HCT116 (cell line): ENCODE results near the gene SH2D1B. TPM values are rescaled to one million over a fixed set of nuclear protein-coding genes. Genes with fewer than 3 reads are reported as not detected.
"Not testable (repeated sequence)": the region's sequence is repeated elsewhere in the genome, so short reads cannot be mapped to it uniquely, and the experiment has no call there.

ENCODE experiments used
- ATAC-seq: fragments of 200-7000 bp; cut with Tn5 transposase; 2 replicates; pipeline ENCODE4 v1.9.1; 2020; ENCODE audit warnings: mild to moderate bottlenecking, moderate library complexity
- BruUV-seq: library from RNA; stranded (reverse); fragments of 400-500 nt; replicated peaks from 2 replicates; lab custom pipeline; 2021; lab: Mats Ljungman, UMichigan
- CTCF ChIA-PET: fragments of 300-600 bp; sonication (Branson Sonifier 250); formaldehyde crosslinking; loops from one replicate; lab custom pipeline; 2021; ENCODE audit warnings: antibody characterized with exemption; lab: Charles Lee
- POLR2A ChIA-PET: fragments of 300-600, 350-600 bp; sonication (Branson Sonifier 250); formaldehyde crosslinking; loops from one replicate; lab custom pipeline; 2021; ENCODE audit warnings: antibody characterized with exemption; lab: Charles Lee
- RAD21 ChIA-PET, 2 experiments: fragments of 300-600 bp; sonication (Branson Sonifier 250); formaldehyde crosslinking; loops; one replicate each; lab custom pipeline; 2023; ENCODE audit warnings: low total read pairs in 2 of 2; ENCODE audit not compliant: uncharacterized antibody in 2 of 2, unreplicated experiment in 2 of 2, low non-redundant PET in 1 of 2; lab: Charles Lee
- DNase-seq: peaks from one replicate; pipeline ENCODE4 v3.0.0-alpha.2; 2010; ENCODE audit warnings: low read depth, low spot score
- H2AFZ ChIP-seq: fragments of 200-600 bp; shearing (Covaris generic), sonication (generic); 2 replicates; pipeline ENCODE4 v1.6.1; 2017; ENCODE audit warnings: low read depth, mixed run types, mixed read lengths, antibody characterized with exemption, low read length; ENCODE audit not compliant: poor library complexity, severe bottlenecking
- H3K27ac ChIP-seq: 2 replicates; pipeline ENCODE4 v1.5.1; 2012; ENCODE audit warnings: low read depth, low read length
- H3K27me3 ChIP-seq: fragments of 200-600 bp; sonication (generic); 2 replicates; pipeline ENCODE4 v1.6.1; 2016; ENCODE audit warnings: mixed run types, low read length, mixed read lengths; ENCODE audit not compliant: insufficient read depth
- H3K36me3 ChIP-seq, 2 experiments: fragments of 200-500 bp in 1 of 2; fragments of 200-600 bp in 1 of 2; sonication (Bioruptor generic) in 1 of 2; sonication (generic) in 1 of 2; 2 replicates each; pipeline versions ENCODE4 v1.5.1 to v1.6.1; 2014 to 2016; ENCODE audit warnings: low read length in 2 of 2, inconsistent platforms in 1 of 2, mixed read lengths in 1 of 2, mixed run types in 1 of 2; ENCODE audit not compliant: insufficient read depth in 2 of 2, control insufficient read depth in 1 of 2
- H3K4me1 ChIP-seq, 2 experiments: fragments of 200-600 bp in 1 of 2; sonication (generic) in 1 of 2; 2 replicates each; pipeline versions ENCODE4 v1.5.1 to v1.6.1; 2012 to 2017; ENCODE audit warnings: low read length in 2 of 2, inconsistent platforms in 1 of 2, mild to moderate bottlenecking in 1 of 2, mixed read lengths in 1 of 2, mixed run types in 1 of 2, moderate library complexity in 1 of 2; ENCODE audit not compliant: insufficient read depth in 2 of 2, control insufficient read depth in 1 of 2
- H3K4me2 ChIP-seq: fragments of 200-600 bp; sonication (generic); 2 replicates; pipeline ENCODE4 v1.6.1; 2017; ENCODE audit warnings: mixed run types, low read length, mixed read lengths
- H3K4me3 ChIP-seq, 2 experiments: fragments of 200-600 bp in 1 of 2; sonication (generic) in 1 of 2; replicated peaks in 1 of 2; 2 replicates each; pipeline ENCODE4 v1.5.1; 2011 to 2016; ENCODE audit warnings: low read length in 2 of 2, control low read depth in 1 of 2, low read depth in 1 of 2, mild to moderate bottlenecking in 1 of 2, mixed read lengths in 1 of 2, mixed run types in 1 of 2
- H3K79me2 ChIP-seq: fragments of 200-600 bp; sonication (generic); 2 replicates; pipeline ENCODE4 v1.6.1; 2017; ENCODE audit warnings: mild to moderate bottlenecking, mixed run types, low read length, moderate library complexity, mixed read lengths; ENCODE audit not compliant: insufficient read depth
- H3K9ac ChIP-seq: fragments of 200-600 bp; sonication (generic); 2 replicates; pipeline ENCODE4 v1.6.1; 2016; ENCODE audit warnings: low read length, mixed read lengths
- H3K9me2 ChIP-seq: fragments of 200-600 bp; sonication (generic), shearing (Covaris generic); 2 replicates; pipeline ENCODE4 v1.6.1; 2017; ENCODE audit warnings: mixed run types, mild to moderate bottlenecking, moderate library complexity; ENCODE audit not compliant: insufficient read depth
- H3K9me3 ChIP-seq, 2 experiments: fragments of 200-500 bp in 1 of 2; fragments of 200-600 bp in 1 of 2; sonication (Bioruptor generic) in 1 of 2; sonication (generic) in 1 of 2; 2 replicates each; pipeline ENCODE4 v1.6.1; 2014 to 2017; ENCODE audit warnings: low read length in 2 of 2, mixed read lengths in 2 of 2, inconsistent platforms in 1 of 2, low read depth in 1 of 2, mild to moderate bottlenecking in 1 of 2, mixed run types in 1 of 2, moderate library complexity in 1 of 2; ENCODE audit not compliant: control insufficient read depth in 1 of 2, insufficient read depth in 1 of 2
- H4K20me1 ChIP-seq: fragments of 200-600 bp; sonication (generic), shearing (Covaris generic); 2 replicates; pipeline ENCODE4 v1.6.1; 2017; ENCODE audit warnings: mixed run types, mild to moderate bottlenecking, moderate library complexity; ENCODE audit not compliant: insufficient read depth
- ATF3 ChIP-seq: IDR thresholded peaks from 2 replicates; pipeline ENCODE4 v1.6.1; 2012
- CBX3 ChIP-seq: IDR thresholded peaks from 2 replicates; pipeline ENCODE4 v1.6.1; 2012; ENCODE audit warnings: low read depth
- CEBPB ChIP-seq: IDR thresholded peaks from 2 replicates; pipeline ENCODE4 v1.6.1; 2012; ENCODE audit warnings: low read depth
- CTCF ChIP-seq, 3 experiments: fragments of 200-600 bp in 1 of 3; sonication (generic) in 1 of 3; IDR thresholded peaks in 2 of 3; conservative IDR thresholded peaks in 1 of 3; 2 replicates each; pipeline ENCODE4 v1.5.1; 2012 to 2017; ENCODE audit warnings: low read depth in 2 of 3, low read length in 2 of 3, antibody characterized with exemption in 1 of 3, borderline replicate concordance in 1 of 3, control low read depth in 1 of 3, mild to moderate bottlenecking in 1 of 3, mixed read lengths in 1 of 3, mixed run types in 1 of 3, moderate library complexity in 1 of 3; ENCODE audit not compliant: insufficient read depth in 1 of 3
- EGR1 ChIP-seq: IDR thresholded peaks from 2 replicates; pipeline ENCODE4 v1.6.1; 2012; ENCODE audit warnings: low read depth
- EZH2 ChIP-seq: fragments of 200-600 bp; sonication (generic); IDR thresholded peaks from 2 replicates; pipeline ENCODE4 v1.6.1; 2017; ENCODE audit warnings: antibody characterized with exemption, mixed run types
- JUND ChIP-seq: IDR thresholded peaks from 2 replicates; pipeline ENCODE4 v1.6.1; 2012
- POLR2A ChIP-seq: IDR thresholded peaks from 2 replicates; pipeline ENCODE4 v1.7.0; 2011; ENCODE audit warnings: borderline replicate concordance; ENCODE audit not compliant: insufficient read depth, insufficient read length; ENCODE audit errors: extremely low read depth
- RAD21 ChIP-seq: IDR thresholded peaks from 2 replicates; pipeline ENCODE4 v1.6.1; 2012; ENCODE audit warnings: low read depth, mild to moderate bottlenecking
- REST ChIP-seq: IDR thresholded peaks from 2 replicates; pipeline ENCODE4 v1.6.1; 2012; ENCODE audit warnings: low read depth
- SIN3A ChIP-seq: IDR thresholded peaks from 2 replicates; pipeline ENCODE4 v1.6.1; 2012; ENCODE audit warnings: low read depth
- SP1 ChIP-seq: IDR thresholded peaks from 2 replicates; pipeline ENCODE4 v1.6.1; 2012; ENCODE audit warnings: low read depth
- SRF ChIP-seq: IDR thresholded peaks from 2 replicates; pipeline ENCODE4 v1.6.1; 2012; ENCODE audit warnings: low read depth
- TCF7L2 ChIP-seq: IDR thresholded peaks from 2 replicates; pipeline ENCODE4 v1.7.0; 2011; ENCODE audit warnings: borderline replicate concordance, inconsistent platforms; ENCODE audit not compliant: insufficient read depth, insufficient read length; ENCODE audit errors: extremely low read depth
- ZBTB33 ChIP-seq: IDR thresholded peaks from 2 replicates; pipeline ENCODE4 v1.6.1; 2011; ENCODE audit warnings: mild to moderate bottlenecking, low read length, moderate library complexity; ENCODE audit not compliant: insufficient replicate concordance; ENCODE audit errors: extremely low read depth
- ZFX ChIP-seq: fragments of 450-650 bp; IDR thresholded peaks from 2 replicates; pipeline ENCODE4 v1.6.1; 2017
- intact Hi-C: fragments of 100-400 bp; cut with micrococcal nuclease; formaldehyde crosslinking; loops from 2 replicates; pipeline ENCODE4 v1.10.0; 2022
- total RNA-seq: library from RNA; stranded (reverse); gene quantifications from one replicate; pipeline ENCODE4 v1.2.1, GENCODE V29; 2021; ENCODE audit not compliant: unreplicated experiment

SH2D1B gene
- total RNA-seq, 1 experiment from 2014 or later, result 0.12 TPM

GRCh38 chr1:162353078-162353477 lies 58.9 kb downstream of the SH2D1B start:
- Histone ChIP-seq H4K20me1 (no peaks in the 10 kb centered on the region), H3K27me3 (no peaks in the 10 kb centered on the region), H3K4me1 (peaks cover 23 to 25% of the 10 kb centered on the region in 2 experiments), H3K4me2 (no peak overlapping the region), H3K9me2 (no peaks in the 10 kb centered on the region)
- ATAC-seq (no peak), DNase-seq (no peak)
- intact Hi-C loops, result loop anchor here (10.0 kb wide), 3 partner anchors 142 to 262 kb away; partner anchors contain the start of genes UAP1 and UHMK1
- no peak for TF ChIP-seq SP1
- no peak for TF ChIP-seq CTCF (IDR thresholded peaks at IDR 0.05 in 2 of 3, conservative IDR thresholded peaks at IDR 0.05 in 1 of 3; ENCODE audit: borderline replicate concordance in 1 of 3, insufficient read depth in 1 of 3, low read depth in 2 of 3, low read length in 2 of 3)
- no peak for TF ChIP-seq TCF7L2
- TF ChIP-seq SIN3A, result no peak
- no peak for TF ChIP-seq JUND
- no peak for TF ChIP-seq SRF
- TF ChIP-seq ATF3, result no peak
- no peak for TF ChIP-seq EGR1
- TF ChIP-seq CBX3, result no peak
- no peak for TF ChIP-seq ZFX
- TF ChIP-seq POLR2A, result no peak
- TF ChIP-seq RAD21, result no peak
- no peak for TF ChIP-seq CEBPB
- TF ChIP-seq REST, result no peak
- TF ChIP-seq EZH2, result no peak
- TF ChIP-seq ZBTB33, result no peak
- TF ChIP-seq, all 23 proteins: peak for 0
- ChIA-PET POLR2A (no interaction called here), CTCF (no interaction called here), RAD21 (no interaction called here)
- Histone ChIP-seq H3K36me3 (no peaks in the 10 kb centered on the region), H3K79me2 (no peaks in the 10 kb centered on the region), H2AFZ (no peak overlapping the region), H3K27ac (no peak overlapping the region), H3K9ac (no peak overlapping the region), H3K9me3 (no peaks in the 10 kb centered on the region), H3K4me3 (no peak overlapping the region)
- BruUV-seq, result no TSS peak

- H3K4me1 ChIP-seq, result peaks cover 23 to 36% of the 10 kb centered on the region in 2 experiments
- intact Hi-C loops, result loop anchor here (10.0 kb wide), 3 partner anchors 143 to 263 kb away; partner anchors contain the start of genes UAP1 and UHMK1
- POLR2A ChIA-PET, H3K27ac ChIP-seq, RAD21 ChIA-PET, H3K4me3 ChIP-seq, H4K20me1 ChIP-seq, H3K79me2 ChIP-seq, H3K36me3 ChIP-seq, H3K9me2 ChIP-seq, DNase-seq, H3K9ac ChIP-seq, CTCF ChIA-PET, BruUV-seq, H3K4me2 ChIP-seq, H2AFZ ChIP-seq, ATAC-seq, H3K27me3 ChIP-seq, H3K9me3 ChIP-seq: not testable (repeated sequence)
Measured at GRCh38 chr1:162351874-162352273, 60.1 kb downstream of the SH2D1B start.
